Cardiac muscle cell (in vitro differentiated cells and primary cell): ENCODE data around the gene PIK3IP1. TPM values are rescaled to one million over a fixed set of nuclear protein-coding genes. Genes with fewer than 3 reads are reported as not detected.

Source experiments
- DNase-seq, 2 donors: peaks; one replicate each; pipeline versions ENCODE4 v3.0.0 to v3.0.0-alpha.2; 2010 to 2017; ENCODE audit warnings: low read depth in 1 of 2, low spot score in 1 of 2
- H3K27ac ChIP-seq: fragments of 200-600 bp; sonication (generic); 2 replicates; pipeline ENCODE4 v1.5.1; 2016
- H3K27me3 ChIP-seq: fragments of 200-600 bp; sonication (generic); 2 replicates; pipeline ENCODE4 v1.6.0; 2016; ENCODE audit warnings: control low read depth
- H3K36me3 ChIP-seq: fragments of 200-600 bp; sonication (generic); 2 replicates; pipeline ENCODE4 v1.5.1; 2016; ENCODE audit warnings: control low read depth
- H3K4me1 ChIP-seq: fragments of 200-600 bp; sonication (generic); 2 replicates; pipeline ENCODE4 v1.8.1; 2017; ENCODE audit warnings: low read depth, mild to moderate bottlenecking, mixed run types
- H3K4me3 ChIP-seq: fragments of 200-600 bp; sonication (generic); 2 replicates; pipeline ENCODE4 v1.5.1; 2016; ENCODE audit warnings: mild to moderate bottlenecking
- H3K9me3 ChIP-seq: fragments of 200-600 bp; sonication (generic); 2 replicates; pipeline ENCODE4 v1.5.1; 2017; ENCODE audit warnings: low read depth, mild to moderate bottlenecking, control low read depth
- polyA plus RNA-seq: library from polyadenylated mRNA; unstranded; fragments of >200 nt; fragmentation: Nextera tagmentation; extraction: Ambion mirVana; gene quantifications from 2 replicates; pipeline ENCODE4 v1.2.1, GENCODE V29; 2016
- total RNA-seq: library from RNA; depleted of rRNA; stranded (reverse); fragments of >200 nt; gene quantifications from 2 replicates; pipeline ENCODE4 v1.2.3, GENCODE V29; 2016
- TF ChIP-seq, protein P1 (sequence below): IDR thresholded peaks from 2 replicates; pipeline ENCODE4 v1.5.1; 2012; ENCODE audit warnings: low read depth, mild to moderate bottlenecking, low read length

Gene PIK3IP1
- total and polyA plus RNA-seq, 2 experiments from 2014 or later: 7.2 to 12.0 TPM

DNA sequence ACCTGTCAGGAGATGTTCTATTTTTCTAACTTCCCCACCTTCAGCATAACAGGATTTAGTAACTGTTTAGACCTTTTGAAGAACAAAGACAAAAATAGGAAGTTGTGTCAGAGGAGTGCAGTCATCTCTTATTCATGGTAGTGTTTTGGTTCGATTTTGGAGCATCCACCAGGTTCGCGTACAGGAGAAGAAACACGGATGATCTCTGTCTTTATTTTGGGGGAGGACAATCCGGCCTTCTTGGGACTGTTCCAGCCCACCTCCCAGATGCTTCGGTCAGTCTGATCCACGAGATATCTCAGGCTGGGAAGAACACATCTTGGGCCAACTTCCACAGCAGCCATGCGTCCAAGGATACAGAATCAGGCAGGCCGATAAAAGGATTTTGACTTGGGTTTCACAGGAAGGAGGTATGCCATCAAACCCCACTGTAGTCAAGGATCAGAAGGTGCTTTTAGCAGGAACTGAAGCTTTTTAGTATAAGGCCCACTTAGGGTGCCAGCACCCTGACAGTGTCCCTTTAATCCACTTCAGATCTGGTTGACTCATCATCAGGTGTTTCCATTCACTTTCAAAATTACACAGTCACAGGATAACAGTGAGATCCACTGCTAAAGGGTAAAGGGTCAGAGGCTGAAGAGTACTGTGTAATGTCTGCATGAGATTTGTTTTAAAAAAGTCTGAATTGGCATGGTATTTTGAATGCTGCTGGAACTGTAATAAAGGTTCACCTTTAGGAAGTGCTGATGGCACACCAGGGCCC lies 37.3 kb upstream of the PIK3IP1 start:
- Histone ChIP-seq H3K27ac (no peak overlapping the region), H3K36me3 (peaks cover 45% of the 10 kb centered on the region), H3K4me3 (no peak overlapping the region), H3K9me3 (no peaks in the 10 kb centered on the region), H3K27me3 (no peaks in the 10 kb centered on the region), H3K4me1 (no peaks in the 10 kb centered on the region)
- TF ChIP-seq, protein P1, sequence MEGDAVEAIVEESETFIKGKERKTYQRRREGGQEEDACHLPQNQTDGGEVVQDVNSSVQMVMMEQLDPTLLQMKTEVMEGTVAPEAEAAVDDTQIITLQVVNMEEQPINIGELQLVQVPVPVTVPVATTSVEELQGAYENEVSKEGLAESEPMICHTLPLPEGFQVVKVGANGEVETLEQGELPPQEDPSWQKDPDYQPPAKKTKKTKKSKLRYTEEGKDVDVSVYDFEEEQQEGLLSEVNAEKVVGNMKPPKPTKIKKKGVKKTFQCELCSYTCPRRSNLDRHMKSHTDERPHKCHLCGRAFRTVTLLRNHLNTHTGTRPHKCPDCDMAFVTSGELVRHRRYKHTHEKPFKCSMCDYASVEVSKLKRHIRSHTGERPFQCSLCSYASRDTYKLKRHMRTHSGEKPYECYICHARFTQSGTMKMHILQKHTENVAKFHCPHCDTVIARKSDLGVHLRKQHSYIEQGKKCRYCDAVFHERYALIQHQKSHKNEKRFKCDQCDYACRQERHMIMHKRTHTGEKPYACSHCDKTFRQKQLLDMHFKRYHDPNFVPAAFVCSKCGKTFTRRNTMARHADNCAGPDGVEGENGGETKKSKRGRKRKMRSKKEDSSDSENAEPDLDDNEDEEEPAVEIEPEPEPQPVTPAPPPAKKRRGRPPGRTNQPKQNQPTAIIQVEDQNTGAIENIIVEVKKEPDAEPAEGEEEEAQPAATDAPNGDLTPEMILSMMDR: no peak
- no peak for DNase-seq

DNA sequence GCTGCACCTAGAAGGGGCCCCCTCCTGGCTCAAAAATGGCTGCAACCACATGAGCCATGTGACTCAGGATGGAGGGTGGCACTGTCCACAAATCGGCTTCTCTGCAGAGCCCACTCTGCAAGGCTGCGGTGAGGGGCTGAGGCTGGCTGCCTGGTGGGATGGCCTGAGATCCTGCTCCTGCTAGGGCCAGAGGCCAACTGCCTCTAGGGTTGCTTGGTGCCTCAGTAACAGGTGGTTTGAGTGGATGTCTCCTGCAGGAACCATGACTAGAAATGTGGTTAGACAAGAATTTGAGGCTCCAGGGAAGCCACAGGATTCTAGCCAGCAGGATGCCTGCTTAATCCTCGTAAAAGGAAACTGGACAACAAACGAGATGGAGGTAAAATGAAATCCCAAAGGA lies 36.7 kb upstream of the PIK3IP1 start:
- TF ChIP-seq, protein P1: no peak
- Histone ChIP-seq H3K9me3 (no peaks in the 10 kb centered on the region), H3K4me3 (no peak overlapping the region), H3K27me3 (no peaks in the 10 kb centered on the region), H3K36me3 (peaks cover 41% of the 10 kb centered on the region), H3K4me1 (no peaks in the 10 kb centered on the region), H3K27ac (no peak overlapping the region)
- DNase-seq: no peak

DNA sequence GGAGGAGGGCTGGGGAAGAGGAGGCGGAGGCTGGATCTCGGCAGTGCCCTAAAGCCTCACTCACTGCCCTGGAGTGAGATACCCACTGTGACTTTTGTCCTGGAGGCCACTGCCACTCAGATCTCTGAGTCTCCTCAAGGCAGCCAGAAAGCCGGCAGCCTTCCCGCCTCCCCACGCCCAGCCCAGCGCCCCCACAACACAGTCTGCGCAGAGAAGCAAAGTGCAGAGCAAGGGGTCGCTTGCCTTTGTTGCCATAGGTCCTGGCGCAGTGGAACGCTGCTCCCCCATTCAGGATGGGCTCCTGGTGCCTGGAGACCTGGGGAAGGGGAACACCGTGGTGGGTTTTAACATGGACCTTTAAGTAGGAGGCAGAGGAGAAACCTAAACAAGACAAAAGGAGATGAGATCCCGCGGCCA lies 36.3 kb upstream of the PIK3IP1 start:
- DNase-seq: no peak
- no peaks in the 10 kb centered on the region for H3K4me1 ChIP-seq
- no peaks in the 10 kb centered on the region for H3K9me3 ChIP-seq
- no peaks in the 10 kb centered on the region for H3K27me3 ChIP-seq
- no peak overlapping the region for H3K4me3 ChIP-seq
- H3K27ac ChIP-seq: no peak overlapping the region
- TF ChIP-seq, protein P1: no peak
- peaks cover 41% of the 10 kb centered on the region for H3K36me3 ChIP-seq

DNA sequence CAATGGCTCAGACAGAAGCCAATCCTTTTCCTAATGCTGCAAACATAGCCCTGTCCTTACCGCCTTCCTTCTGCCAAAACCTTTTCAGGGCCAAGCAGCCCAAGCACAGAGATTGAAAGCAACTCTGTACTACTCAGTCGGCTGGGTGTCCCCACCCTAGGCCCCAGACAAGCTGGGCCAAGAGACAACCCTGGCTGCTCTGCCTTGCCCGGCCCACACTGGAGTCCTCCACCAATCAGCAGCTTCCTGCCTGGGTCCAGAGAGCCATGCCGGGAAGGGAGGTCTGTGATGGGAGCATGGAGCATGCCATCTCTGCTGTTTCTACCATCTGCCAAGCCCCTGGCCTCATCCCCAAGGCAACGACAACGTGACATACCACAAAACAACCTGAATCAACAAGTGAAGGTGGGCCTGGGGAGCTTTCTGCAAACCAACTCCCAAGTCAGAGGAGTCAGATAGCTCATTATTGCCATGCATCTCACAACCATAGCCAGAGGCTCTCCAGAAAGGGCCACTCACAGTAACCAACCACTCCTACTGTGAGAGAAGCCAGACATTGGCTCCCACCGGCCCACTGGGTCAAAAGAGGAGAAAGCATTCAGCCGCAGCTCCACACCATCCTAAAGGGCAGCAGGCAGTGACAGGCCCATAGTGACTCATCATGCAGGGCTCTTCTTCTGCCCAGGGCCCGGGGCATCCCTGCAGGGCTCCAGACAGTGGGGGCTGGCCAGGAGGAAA lies 35.7 kb upstream of the PIK3IP1 start:
- Histone ChIP-seq H3K4me3 (no peak overlapping the region), H3K27ac (no peak overlapping the region), H3K36me3 (peaks cover 39% of the 10 kb centered on the region), H3K9me3 (no peaks in the 10 kb centered on the region), H3K4me1 (no peaks in the 10 kb centered on the region), H3K27me3 (no peaks in the 10 kb centered on the region)
- DNase-seq: no peak
- TF ChIP-seq, protein P1: no peak

DNA sequence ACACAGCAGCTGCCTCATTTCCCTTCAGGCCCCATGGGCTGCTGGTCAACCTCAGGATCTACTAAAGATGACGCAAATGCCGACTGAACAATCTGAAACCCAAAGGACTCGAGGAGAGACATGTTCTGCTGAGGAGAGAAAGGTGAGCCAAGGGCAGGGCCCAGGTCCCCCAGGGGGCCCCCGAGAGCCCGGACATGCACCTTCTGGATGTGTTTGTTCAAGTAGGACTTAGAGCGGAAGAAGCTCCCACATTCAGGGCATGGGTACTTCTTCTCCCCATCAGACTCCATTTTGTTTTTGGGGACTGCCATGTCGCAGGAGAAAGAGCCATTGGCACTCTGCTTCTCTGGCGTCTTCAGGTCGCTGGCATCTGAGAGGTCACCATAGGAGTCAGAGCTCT lies 34.6 kb upstream of the PIK3IP1 start:
- no peak for DNase-seq
- H3K36me3 ChIP-seq: peaks cover 35% of the 10 kb centered on the region
- no peaks in the 10 kb centered on the region for H3K9me3 ChIP-seq
- H3K27ac ChIP-seq: no peak overlapping the region
- no peaks in the 10 kb centered on the region for H3K4me1 ChIP-seq
- no peaks in the 10 kb centered on the region for H3K27me3 ChIP-seq
- TF ChIP-seq, protein P1: no peak
- no peak overlapping the region for H3K4me3 ChIP-seq
